GM18502 (cell line): ENCODE results near the gene ARHGAP4.

Experiments
- ATAC-seq: cut with Tn5 transposase; IDR thresholded peaks from one replicate; pipeline ENCODE4 v1.9.1; 2021; ENCODE audit warnings: mild to moderate bottlenecking; ENCODE audit not compliant: unreplicated experiment, poor library complexity

Gene ARHGAP4

GRCh38 chrX:153925739-153926551, at the start of gene ARHGAP4:
TSS of gene ARHGAP4 (minus strand) at chrX:153926264. CDS start at chrX:153926202, 62 bp downstream.
- no peak for ATAC-seq

GRCh38 chrX:153974726-153975286, 48.7 kb upstream of the ARHGAP4 start:
- ATAC-seq, result no peak

GRCh38 chrX:153974003-153974725, 48.1 kb upstream of the ARHGAP4 start:
- no peak for ATAC-seq

- ATAC-seq, result no peak
These were observed 47.3 kb upstream of the ARHGAP4 start for GRCh38 chrX:153973127-153974002.

GRCh38 chrX:153972368-153973126, 46.5 kb upstream of the ARHGAP4 start, which contains the start of gene TMEM187:
TSS of gene TMEM187 (plus strand) at chrX:153972754. CDS start at chrX:153982063, 9,309 bp downstream.
- peak; percentile 63 for ATAC-seq

- peak; percentile 48 for ATAC-seq
These were observed 45.6 kb upstream of the ARHGAP4 start, which contains the start of gene HCFC1 for GRCh38 chrX:153971450-153972367. TSS of gene HCFC1 (minus strand) at chrX:153971818. CDS start at chrX:153970840, 978 bp downstream.

- ATAC-seq, result peak; percentile 52
These were observed 45.0 kb upstream of the ARHGAP4 start for GRCh38 chrX:153971124-153971449.

- ATAC-seq, result peak; percentile 13
These were observed 44.5 kb upstream of the ARHGAP4 start for GRCh38 chrX:153970357-153971123.

GRCh38 chrX:153969904-153970356, 43.9 kb upstream of the ARHGAP4 start:
- no peak for ATAC-seq

GRCh38 chrX:153969125-153969903, 43.2 kb upstream of the ARHGAP4 start:
- no peak for ATAC-seq

- ATAC-seq, result no peak
These were observed 42.7 kb upstream of the ARHGAP4 start for GRCh38 chrX:153968754-153969124.

- no peak for ATAC-seq
These were observed 42.2 kb upstream of the ARHGAP4 start for GRCh38 chrX:153968255-153968654.

GRCh38 chrX:153967536-153968224, 41.6 kb upstream of the ARHGAP4 start:
- no peak for ATAC-seq

GRCh38 chrX:153966841-153967535, 40.9 kb upstream of the ARHGAP4 start:
- ATAC-seq, result no peak

GRCh38 chrX:153966283-153966688, 40.2 kb upstream of the ARHGAP4 start:
- no peak for ATAC-seq

GRCh38 chrX:153965406-153965805, 39.3 kb upstream of the ARHGAP4 start:
- ATAC-seq, result no peak
